Neural progenitor cell (in vitro differentiated cells): ENCODE results near the gene CCR7. TPM values are rescaled to one million over a fixed set of nuclear protein-coding genes. Genes with fewer than 3 reads are reported as not detected.

ENCODE experiments used
- DNase-seq: peaks from one replicate; pipeline ENCODE4 v3.0.0-alpha.2; 2016; ENCODE audit warnings: low spot score
- H2AFZ ChIP-seq: fragments of 200-600 bp; sonication (generic); replicated peaks from 2 replicates; pipeline ENCODE4 v1.6.1; 2016; ENCODE audit warnings: antibody characterized with exemption
- H3F3A ChIP-seq: fragments of 200-600 bp; sonication (generic); 2 replicates; pipeline ENCODE4 v1.6.1; 2016; ENCODE audit warnings: antibody characterized with exemption, low read depth
- H3K27ac ChIP-seq: fragments of 200-600 bp; sonication (generic); 2 replicates; pipeline ENCODE4 v1.5.1; 2016; ENCODE audit warnings: mild to moderate bottlenecking
- H3K27me3 ChIP-seq: fragments of 200-600 bp; sonication (generic); 2 replicates; pipeline ENCODE4 v1.6.1; 2016; ENCODE audit warnings: mild to moderate bottlenecking, moderate library complexity
- H3K36me3 ChIP-seq: fragments of 200-600 bp; sonication (generic); 2 replicates; pipeline ENCODE4 v1.5.1; 2016
- H3K4me1 ChIP-seq: fragments of 200-600 bp; sonication (generic); 2 replicates; pipeline ENCODE4 v1.6.1; 2016; ENCODE audit warnings: mixed run types
- H3K4me2 ChIP-seq: fragments of 200-600 bp; sonication (generic); 2 replicates; pipeline ENCODE4 v1.6.1; 2016
- H3K4me3 ChIP-seq: fragments of 200-600 bp; sonication (generic); 2 replicates; pipeline ENCODE4 v1.5.1; 2016
- H3K79me2 ChIP-seq: fragments of 200-600 bp; sonication (generic); 2 replicates; pipeline ENCODE4 v1.6.1; 2016; ENCODE audit warnings: low read depth
- H3K9ac ChIP-seq: fragments of 200-600 bp; sonication (generic); 2 replicates; pipeline ENCODE4 v1.6.1; 2016
- H3K9me3 ChIP-seq: fragments of 200-600 bp; sonication (generic); 2 replicates; pipeline ENCODE4 v1.5.1; 2016; ENCODE audit warnings: low read depth
- H4K20me1 ChIP-seq: fragments of 200-600 bp; sonication (generic); 2 replicates; pipeline ENCODE4 v1.6.1; 2016; ENCODE audit warnings: low read depth
- H3K27ac Mint-ChIP-seq: 3 replicates; pipeline ENCODE4 v1.8.0; 2021; ENCODE audit warnings: mixed read lengths
- H3K27me3 Mint-ChIP-seq: 2 replicates; pipeline ENCODE4 v1.8.0; 2022; ENCODE audit warnings: low read depth, mild to moderate bottlenecking, inconsistent platforms, moderate library complexity, mixed read lengths; ENCODE audit not compliant: insufficient read depth
- H3K36me3 Mint-ChIP-seq: 3 replicates; pipeline ENCODE4 v1.8.0; 2021; ENCODE audit warnings: mixed read lengths
- H3K4me1 Mint-ChIP-seq: 3 replicates; pipeline ENCODE4 v1.8.0; 2021; ENCODE audit warnings: mixed read lengths
- H3K4me3 Mint-ChIP-seq: 3 replicates; pipeline ENCODE4 v1.8.0; 2021; ENCODE audit warnings: mild to moderate bottlenecking, moderate library complexity, mixed read lengths
- H3K9me3 Mint-ChIP-seq: 3 replicates; pipeline ENCODE4 v1.8.0; 2020; ENCODE audit warnings: mixed read lengths
- CTCF ChIP-seq: fragments of 200-600 bp; sonication (generic); IDR thresholded peaks from 2 replicates; pipeline ENCODE4 v1.5.1; 2017; ENCODE audit warnings: antibody characterized with exemption, mild to moderate bottlenecking
- EZH2 ChIP-seq: fragments of 200-600 bp; sonication (generic); IDR thresholded peaks from 2 replicates; pipeline ENCODE4 v1.6.1; 2017; ENCODE audit warnings: antibody characterized with exemption, mild to moderate bottlenecking, moderate library complexity
- EZH2phosphoT487 ChIP-seq: fragments of 200-600 bp; sonication (generic); IDR thresholded peaks from 2 replicates; pipeline ENCODE4 v1.6.1; 2017; ENCODE audit warnings: antibody characterized with exemption
- total RNA-seq: library from RNA; depleted of rRNA; stranded (reverse); fragments of >200 nt; gene quantifications from 2 replicates; pipeline ENCODE4 v1.2.3, GENCODE V29; 2015; ENCODE audit warnings: low replicate concordance

CCR7 gene
- total RNA-seq, 1 donor from 2014 or later, result not detected

DNA sequence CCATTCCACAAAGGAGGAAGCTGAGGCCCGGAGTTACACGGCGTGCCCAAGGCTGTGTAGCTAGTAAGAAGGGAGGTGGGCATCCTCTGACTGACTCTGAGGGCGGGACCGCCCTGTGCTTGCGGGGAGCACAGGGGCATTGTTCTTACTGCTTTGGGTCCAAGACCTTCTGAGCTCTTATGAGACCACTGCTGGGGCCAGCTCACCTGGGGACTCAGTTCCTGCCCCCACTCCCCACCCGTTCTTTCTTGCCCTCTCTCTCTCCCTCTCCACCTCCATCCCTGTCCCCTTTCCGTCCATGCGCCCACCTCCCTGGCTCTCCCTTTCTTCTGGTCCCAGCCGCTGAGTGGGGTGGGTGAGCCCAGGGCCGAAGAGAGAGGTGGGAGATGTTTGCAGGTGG, 19.6 kb downstream of the CCR7 start:
- no peak overlapping the region for H3K4me3 ChIP-seq
- H3K36me3 Mint-ChIP-seq, result no peaks in the 10 kb centered on the region
- no peaks in the 10 kb centered on the region for H3K36me3 ChIP-seq
- H3K9ac ChIP-seq, result no peak overlapping the region
- DNase-seq, result no peak
- H3K27me3 Mint-ChIP-seq, result peaks cover 11% of the 10 kb centered on the region
- no peak overlapping the region for H3K27ac ChIP-seq
- no peaks in the 10 kb centered on the region for H3K27me3 ChIP-seq
- H3K4me2 ChIP-seq, result no peak overlapping the region
- no peak for TF ChIP-seq EZH2phosphoT487
- TF ChIP-seq EZH2, result no peak
- no peak for TF ChIP-seq CTCF
- H3K27ac Mint-ChIP-seq, result no peak overlapping the region
- no peaks in the 10 kb centered on the region for H3F3A ChIP-seq
- peaks cover 9% of the 10 kb centered on the region for H3K4me1 ChIP-seq
- H3K4me3 Mint-ChIP-seq, result no peak overlapping the region
- H3K4me1 Mint-ChIP-seq, result peaks cover 34% of the 10 kb centered on the region
- no peak overlapping the region for H2AFZ ChIP-seq
- H3K9me3 Mint-ChIP-seq, result no peaks in the 10 kb centered on the region
- no peaks in the 10 kb centered on the region for H4K20me1 ChIP-seq
- H3K79me2 ChIP-seq, result no peaks in the 10 kb centered on the region
- no peaks in the 10 kb centered on the region for H3K9me3 ChIP-seq

- Histone ChIP-seq H3K4me2 (no peak overlapping the region), H3K9me3 (no peaks in the 10 kb centered on the region), H2AFZ (no peak overlapping the region), H3K9ac (no peak overlapping the region), H3K27ac (no peak overlapping the region), H4K20me1 (no peaks in the 10 kb centered on the region), H3K4me1 (peaks cover 8% of the 10 kb centered on the region), H3K79me2 (no peaks in the 10 kb centered on the region), H3K36me3 (no peaks in the 10 kb centered on the region), H3F3A (no peaks in the 10 kb centered on the region), H3K4me3 (no peak overlapping the region), H3K27me3 (no peaks in the 10 kb centered on the region)
- Mint-ChIP-seq H3K27me3 (peaks cover 12% of the 10 kb centered on the region), H3K36me3 (no peaks in the 10 kb centered on the region), H3K9me3 (no peaks in the 10 kb centered on the region), H3K4me3 (no peak overlapping the region), H3K27ac (peak overlapping the region; percentile 90), H3K4me1 (peaks cover 33% of the 10 kb centered on the region)
- TF ChIP-seq CTCF (no peak), EZH2 (no peak), EZH2phosphoT487 (no peak)
- no peak for DNase-seq
Observed at GRCh38 chr17:40542558-40543411, 22.5 kb downstream of the CCR7 start.

DNA sequence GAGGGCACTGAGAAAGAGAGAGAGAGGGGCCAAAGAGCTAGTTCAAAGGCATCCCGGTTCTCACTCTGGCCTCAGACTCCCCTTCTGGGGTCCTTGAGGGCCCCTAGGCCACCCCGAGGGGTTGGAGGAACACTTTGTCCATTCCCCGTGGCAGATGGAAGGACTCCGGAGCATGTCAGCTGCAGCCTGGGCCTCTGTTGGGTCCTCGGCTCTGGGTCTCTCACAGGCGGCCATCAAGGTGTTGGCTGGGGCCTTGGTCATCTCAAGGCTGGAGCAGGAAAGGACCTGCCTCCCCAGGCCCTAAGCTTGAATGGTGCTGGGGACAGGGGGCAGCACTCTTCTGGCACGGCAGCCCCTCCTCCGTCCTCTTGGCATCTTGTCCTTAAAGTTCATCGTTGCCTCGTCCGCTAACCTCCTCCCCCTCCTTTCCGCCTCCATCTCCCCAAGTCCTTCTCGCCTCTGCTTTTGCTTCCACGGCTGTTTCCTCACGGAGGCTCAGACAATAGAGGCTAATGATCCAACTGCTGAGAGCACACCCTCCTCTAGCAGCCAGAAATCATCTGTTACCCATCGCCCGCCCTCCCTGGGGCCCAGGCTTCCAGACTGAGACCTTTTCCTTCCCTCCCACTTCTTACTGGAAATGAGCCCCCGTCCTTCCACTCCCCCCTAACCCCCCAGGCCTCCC, 23.3 kb downstream of the CCR7 start:
- H3K9me3 Mint-ChIP-seq, result no peaks in the 10 kb centered on the region
- Histone ChIP-seq H3K4me3 (no peak overlapping the region), H4K20me1 (no peaks in the 10 kb centered on the region), H2AFZ (no peak overlapping the region), H3K27ac (no peak overlapping the region), H3K4me2 (no peak overlapping the region), H3K79me2 (no peaks in the 10 kb centered on the region), H3K9me3 (no peaks in the 10 kb centered on the region), H3K36me3 (no peaks in the 10 kb centered on the region), H3K27me3 (no peaks in the 10 kb centered on the region), H3F3A (no peaks in the 10 kb centered on the region), H3K4me1 (peaks cover under 1% of the 10 kb centered on the region), H3K9ac (no peak overlapping the region)
- no peak for TF ChIP-seq EZH2phosphoT487
- TF ChIP-seq EZH2, result no peak
- TF ChIP-seq CTCF, result no peak
- H3K27ac Mint-ChIP-seq, result peak overlapping the region; percentile 92
- no peak overlapping the region for H3K4me3 Mint-ChIP-seq
- peaks cover 13% of the 10 kb centered on the region for H3K27me3 Mint-ChIP-seq
- peaks cover 27% of the 10 kb centered on the region for H3K4me1 Mint-ChIP-seq
- no peaks in the 10 kb centered on the region for H3K36me3 Mint-ChIP-seq
- DNase-seq, result no peak
